Measurements from ENCODE around the gene KRT16.
"Not testable (repeated sequence)": the region's sequence is repeated elsewhere in the genome, so short reads cannot be mapped to it uniquely, and the experiment has no call there.

KRT16 gene

DNA sequence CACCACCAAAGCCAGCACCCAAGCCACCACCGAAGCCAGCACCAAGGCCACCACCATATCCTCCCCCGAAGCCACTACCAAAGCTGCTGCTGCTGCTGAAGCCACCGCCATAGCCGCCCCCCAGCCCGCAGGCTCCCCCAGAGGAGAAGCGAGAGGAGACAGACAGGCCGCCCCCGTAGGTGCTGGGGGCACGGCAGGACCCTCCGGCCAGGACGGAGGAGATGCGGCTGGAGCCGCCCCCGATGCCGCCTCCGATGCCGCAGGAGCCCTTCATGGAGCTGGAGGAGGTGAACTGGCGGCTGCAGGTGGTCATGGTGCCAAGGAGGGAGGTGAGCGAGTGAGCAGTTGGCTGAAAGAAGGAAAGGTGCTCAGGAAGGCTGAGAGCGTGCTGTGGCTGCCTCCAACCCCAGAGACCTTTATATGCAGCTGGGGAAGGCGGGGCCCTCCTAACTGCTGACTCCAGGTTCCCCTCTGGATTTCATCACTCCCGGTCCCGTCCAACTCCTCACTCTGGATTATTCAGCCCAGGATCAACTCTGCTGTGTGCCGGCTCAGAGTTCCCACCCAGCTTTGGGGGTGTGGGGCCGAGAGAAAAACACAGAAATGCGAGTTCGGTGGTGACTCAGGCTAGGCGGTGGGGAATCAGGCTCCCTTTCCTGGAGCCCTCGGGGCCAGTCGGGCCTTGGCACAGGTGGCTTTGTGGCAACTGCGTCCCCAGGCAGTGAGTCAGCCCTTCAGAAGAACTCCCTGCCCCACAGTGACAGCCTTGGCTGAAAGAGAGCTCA, at the start of gene KRT16:
Gene KRT16, minus strand, starts transcription at position 392 of the 785 bp plus-strand sequence. Its CDS starts 79 bp downstream, at position 313.
- DNase-seq, result not testable (repeated sequence)

DNA sequence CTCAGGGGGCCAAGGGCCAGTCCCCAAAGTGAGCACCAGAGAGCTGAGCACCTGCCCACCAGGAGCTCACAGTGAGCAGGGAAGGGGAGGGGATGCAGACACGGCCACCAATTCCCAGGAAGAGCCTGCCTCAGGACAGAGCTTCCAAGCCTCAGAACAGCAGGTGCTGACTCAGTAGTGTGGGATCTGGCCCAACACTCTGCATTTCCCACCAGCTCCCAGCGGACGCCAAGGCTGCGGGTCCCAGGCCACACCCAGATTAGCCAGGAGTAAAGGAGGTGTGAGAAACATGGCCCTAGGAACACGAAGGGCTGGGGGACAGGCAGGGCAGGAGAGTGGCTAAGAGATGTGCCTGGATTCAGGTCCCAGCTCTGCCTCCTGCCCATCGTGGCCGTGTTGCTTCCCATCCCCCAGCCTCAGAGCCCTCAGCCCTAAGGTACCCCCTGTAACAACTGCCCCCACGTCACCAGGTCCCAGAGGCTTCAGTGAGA, 47.7 kb upstream of the KRT16 start:
- no peak for DNase-seq

- DNase-seq, result no peak
These were observed 47.1 kb upstream of the KRT16 start for GRCh38 chr17:41659427-41660212.

GRCh38 chr17:41658846-41659245, 46.3 kb upstream of the KRT16 start:
- no peak for DNase-seq

- DNase-seq, result no peak
These were observed 45.4 kb upstream of the KRT16 start for GRCh38 chr17:41657936-41658335.

DNA sequence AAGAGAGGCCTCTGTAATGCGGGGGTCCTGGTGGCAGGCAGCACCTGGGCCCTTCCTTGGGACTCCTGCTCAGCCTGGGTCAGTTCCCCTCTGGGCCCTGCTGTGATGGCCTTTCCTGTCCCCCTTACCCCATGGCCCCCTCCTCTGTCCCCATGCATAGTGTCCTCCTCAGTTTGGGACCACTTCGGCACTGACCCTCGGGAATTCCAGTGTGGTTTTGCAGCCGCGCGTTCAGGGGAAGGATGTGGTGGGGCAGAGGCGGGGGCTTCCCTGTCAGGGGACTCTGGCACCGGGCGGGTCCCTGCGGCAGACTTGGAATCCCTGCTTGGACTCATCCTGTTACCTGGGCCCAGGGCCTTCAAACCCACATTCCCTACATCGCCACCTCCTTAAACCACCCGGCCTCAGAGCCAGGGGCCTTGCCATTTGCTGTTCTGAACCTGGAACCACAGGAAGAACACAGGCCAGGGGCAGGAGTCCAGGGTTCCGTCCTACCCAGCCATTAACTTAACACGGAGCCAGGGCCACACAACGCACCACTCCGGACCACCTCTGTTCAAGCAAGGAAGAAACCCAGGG, 44.7 kb upstream of the KRT16 start:
- no peak for DNase-seq

DNA sequence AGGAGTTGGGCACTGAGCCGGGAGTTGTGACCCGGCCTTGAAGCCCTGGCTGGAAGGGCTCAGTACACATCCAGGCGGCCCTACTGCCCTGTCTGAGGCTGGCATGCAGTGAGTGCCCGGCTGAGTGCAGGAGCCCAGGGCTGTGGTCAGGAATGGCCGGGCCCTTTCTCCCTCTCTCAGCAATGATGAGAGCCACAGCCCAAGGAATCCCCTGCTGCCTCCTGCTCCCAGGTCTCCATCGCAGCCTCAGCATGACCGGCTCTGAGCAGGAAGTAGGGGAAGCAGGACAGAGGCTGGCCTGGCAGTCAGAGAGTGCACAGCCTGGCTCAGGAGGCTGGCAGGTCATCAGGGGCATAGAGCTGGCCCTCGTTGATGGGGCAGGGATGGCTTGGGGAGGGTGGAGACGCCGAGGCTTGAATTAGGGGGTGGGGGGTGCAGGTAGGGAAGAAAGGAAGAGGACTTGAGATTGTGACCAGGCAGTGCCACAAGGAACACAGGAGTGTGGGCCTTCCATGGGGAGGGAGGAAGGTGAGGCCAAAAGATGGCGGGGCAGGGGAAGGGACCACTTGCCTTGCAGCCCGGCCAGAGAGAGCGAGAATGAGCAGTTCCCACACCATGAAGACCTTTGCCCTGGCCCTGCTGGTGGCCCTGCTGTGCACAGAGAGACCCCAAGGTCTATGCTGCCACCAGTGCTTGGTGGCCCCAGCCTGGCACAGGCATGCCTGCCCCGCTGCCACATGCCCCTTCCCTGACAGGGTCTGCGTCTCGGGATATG, 43.9 kb upstream of the KRT16 start:
- no peak for DNase-seq

- peak in 1 of 2 experiments; percentile 3 for DNase-seq
These were observed 43.1 kb upstream of the KRT16 start for GRCh38 chr17:41655611-41656111.

- no peak for DNase-seq
These were observed 42.4 kb upstream of the KRT16 start for GRCh38 chr17:41654678-41655607.

GRCh38 chr17:41653892-41654677, 41.5 kb upstream of the KRT16 start:
- no peak for DNase-seq

GRCh38 chr17:41653421-41653820, 40.9 kb upstream of the KRT16 start:
- DNase-seq, result no peak

DNA sequence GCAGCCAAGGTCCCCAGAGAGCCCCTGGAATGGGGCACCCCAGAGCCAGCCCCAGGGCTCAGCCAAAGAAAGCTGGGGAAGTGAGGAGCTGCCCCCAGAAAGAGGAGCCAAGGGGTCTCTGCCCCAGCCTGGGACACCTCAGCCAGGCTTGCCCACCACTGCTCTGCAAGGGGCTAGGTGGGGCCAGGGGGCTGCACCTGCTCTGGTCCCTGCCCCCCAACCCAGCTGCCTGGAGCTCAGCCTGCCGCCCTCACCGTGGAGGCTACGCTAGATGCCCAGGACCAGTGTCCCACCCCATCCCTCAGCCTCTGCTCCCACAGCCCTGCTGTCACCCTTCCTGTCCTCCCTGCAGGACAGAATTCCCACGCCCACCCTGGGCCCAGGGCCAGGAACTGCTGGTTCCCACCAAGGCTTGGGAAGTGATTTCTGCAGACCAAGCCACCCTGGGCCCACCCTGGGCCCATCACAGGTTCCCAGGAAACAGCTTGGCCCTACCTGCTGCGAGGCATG, 39.9 kb upstream of the KRT16 start:
- DNase-seq, result no peak

DNA sequence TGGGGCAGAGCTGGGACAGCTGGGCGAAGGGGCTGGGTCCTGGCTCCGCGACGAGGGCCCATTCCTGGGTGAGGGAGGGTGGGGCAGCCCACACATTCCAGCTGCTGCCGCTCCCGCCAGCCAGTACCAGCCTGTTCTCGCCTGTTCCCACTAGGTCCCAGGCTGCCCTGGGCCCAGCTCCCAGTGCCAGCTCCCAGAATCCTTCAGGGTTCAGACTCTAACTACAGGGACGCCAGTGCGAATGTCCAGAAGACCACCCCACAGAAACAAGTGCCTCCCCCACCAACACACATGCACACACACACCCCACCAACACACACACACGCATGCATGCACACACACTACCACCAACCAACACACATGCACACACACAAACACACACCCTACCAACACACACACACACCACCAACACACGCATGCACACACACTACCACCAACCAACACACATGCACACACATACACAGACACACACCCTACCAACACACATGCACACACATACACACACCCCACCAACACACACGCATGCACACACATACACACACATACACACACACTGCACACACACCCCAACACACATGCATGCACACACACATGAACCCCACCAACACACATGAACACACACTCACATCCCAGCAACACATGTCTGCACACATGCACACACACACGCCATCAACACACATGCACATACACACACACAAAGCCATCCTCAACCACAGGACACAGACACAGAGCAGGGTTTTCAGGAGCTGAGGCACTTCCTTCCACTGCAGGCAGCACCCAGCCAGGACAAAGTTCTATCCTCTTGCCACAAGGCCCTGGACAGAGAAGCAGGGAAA, 39.3 kb upstream of the KRT16 start:
- peak in 1 of 2 experiments; percentile 19 for DNase-seq

GRCh38 chr17:41650794-41651624, 38.4 kb upstream of the KRT16 start:
- DNase-seq, result no peak

DNA sequence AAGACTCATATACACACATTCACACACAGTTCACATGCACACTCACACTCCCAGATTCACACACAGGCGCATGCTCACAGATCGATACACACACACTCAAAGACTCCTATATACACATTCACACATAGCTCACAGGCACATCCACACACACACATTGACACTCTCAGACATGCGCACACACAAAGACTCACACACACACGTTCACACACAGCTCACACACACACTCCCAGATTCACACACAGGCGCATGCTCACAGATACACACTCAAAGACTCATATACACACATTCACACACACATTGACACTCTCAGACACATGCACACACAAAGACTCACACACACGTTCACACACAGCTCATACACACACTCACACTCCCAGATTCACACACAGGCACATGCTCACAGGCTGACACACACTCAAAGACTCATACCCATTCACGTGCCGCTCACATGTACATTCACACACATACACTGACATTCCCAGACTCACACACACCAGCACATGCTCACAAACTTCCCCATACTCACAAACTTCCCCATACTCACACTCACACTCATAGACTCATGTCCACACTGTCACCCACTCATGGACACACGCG, 37.5 kb upstream of the KRT16 start:
- DNase-seq, result no peak

- DNase-seq, result peak; percentile 38 to 86
These were observed 36.0 kb upstream of the KRT16 start for GRCh38 chr17:41648411-41649195.

GRCh38 chr17:41647940-41648410, 35.4 kb upstream of the KRT16 start:
- DNase-seq, result peak; percentile 54 to 84

Measured in NCI-H446 (cell line).